Stimulated activated CD8-positive, alpha-beta memory T cell treated with anti-CD3 and anti-CD28 coated beads, Interleukin-12 subunit alpha, Interleukin-12 subunit beta, amount 100 ng/mL, for 24 hours (primary cell): ENCODE results near the gene PBXIP1.
"Not testable (repeated sequence)": the region's sequence is repeated elsewhere in the genome, so short reads cannot be mapped to it uniquely, and the experiment has no call there.

Experiments used
- DNase-seq: peaks from one replicate; pipeline ENCODE4 v3.0.0-alpha.2; 2020; ENCODE audit errors: extremely low read depth

The PBXIP1 gene

GRCh38 chr1:154994591-154994990 is 38.7 kb upstream of the PBXIP1 start:
- DNase-seq = no peak

DNA sequence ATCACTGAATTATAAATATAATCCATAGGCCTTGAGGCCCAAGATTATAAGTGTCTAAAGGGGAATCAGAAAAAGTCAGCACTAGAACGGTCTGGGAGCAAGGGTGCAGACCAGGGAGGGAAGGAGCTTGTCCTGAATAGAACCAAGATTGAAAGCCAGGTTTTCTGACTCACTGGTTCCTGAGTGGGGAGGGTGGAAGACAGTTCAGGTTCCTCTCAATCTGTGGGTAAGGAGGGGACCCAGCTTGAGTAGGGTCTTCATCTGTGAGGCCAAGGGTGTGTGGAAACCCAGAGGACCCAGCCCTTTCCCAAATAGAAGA is 38.3 kb upstream of the PBXIP1 start:
- DNase-seq = no peak

GRCh38 chr1:154993572-154994268 is 37.8 kb upstream of the PBXIP1 start, which contains the start of gene LENEP:
LENEP (plus strand) TSS chr1:154993586; CDS start chr1:154993608, 22 bp downstream.
- no peak for DNase-seq

DNA sequence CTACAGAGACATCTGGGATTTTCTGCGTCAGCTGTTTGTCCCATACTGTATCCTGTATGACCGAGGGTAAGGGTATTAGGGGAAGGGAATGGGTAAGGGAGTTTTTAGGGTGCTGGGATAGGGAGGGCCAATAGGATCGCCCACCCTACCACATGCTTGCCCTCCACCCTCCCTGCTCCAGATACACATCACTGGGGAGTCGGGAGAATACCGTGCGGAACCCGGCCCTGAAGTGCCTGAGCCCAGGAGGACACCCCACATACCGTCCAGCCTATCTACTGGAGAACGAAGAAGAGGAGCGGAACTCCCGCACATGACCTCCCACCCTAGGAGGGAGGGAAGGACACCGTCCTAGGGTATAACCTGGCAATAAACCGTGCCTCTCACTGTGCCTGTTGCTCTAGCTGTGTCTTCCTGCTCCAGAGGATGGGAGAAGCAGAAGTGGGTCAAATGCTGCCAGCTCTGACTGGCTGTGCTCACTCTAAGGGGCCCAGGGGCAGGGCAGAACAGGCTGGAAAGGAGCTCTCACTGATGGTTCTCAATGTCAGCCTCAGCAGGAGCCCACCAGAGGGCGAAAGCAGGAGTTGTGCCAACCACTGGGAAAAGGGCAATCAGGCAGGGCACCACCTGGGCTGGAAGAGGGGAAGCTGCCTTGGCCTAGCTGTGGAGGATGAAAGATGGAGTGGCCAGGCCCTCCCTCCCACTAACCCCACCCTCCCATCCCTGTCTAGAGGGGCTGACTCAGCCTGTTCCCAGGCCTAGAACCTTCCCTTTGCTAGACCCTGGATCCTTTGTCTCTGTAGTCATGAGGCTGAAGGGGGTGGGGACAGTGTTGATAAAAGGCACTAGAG is 37.0 kb upstream of the PBXIP1 start:
- no peak for DNase-seq

GRCh38 chr1:154990276-154990675 is 34.4 kb upstream of the PBXIP1 start:
- DNase-seq = no peak

- DNase-seq = no peak
Observed at GRCh38 chr1:154989195-154989860, 33.4 kb upstream of the PBXIP1 start.

DNA sequence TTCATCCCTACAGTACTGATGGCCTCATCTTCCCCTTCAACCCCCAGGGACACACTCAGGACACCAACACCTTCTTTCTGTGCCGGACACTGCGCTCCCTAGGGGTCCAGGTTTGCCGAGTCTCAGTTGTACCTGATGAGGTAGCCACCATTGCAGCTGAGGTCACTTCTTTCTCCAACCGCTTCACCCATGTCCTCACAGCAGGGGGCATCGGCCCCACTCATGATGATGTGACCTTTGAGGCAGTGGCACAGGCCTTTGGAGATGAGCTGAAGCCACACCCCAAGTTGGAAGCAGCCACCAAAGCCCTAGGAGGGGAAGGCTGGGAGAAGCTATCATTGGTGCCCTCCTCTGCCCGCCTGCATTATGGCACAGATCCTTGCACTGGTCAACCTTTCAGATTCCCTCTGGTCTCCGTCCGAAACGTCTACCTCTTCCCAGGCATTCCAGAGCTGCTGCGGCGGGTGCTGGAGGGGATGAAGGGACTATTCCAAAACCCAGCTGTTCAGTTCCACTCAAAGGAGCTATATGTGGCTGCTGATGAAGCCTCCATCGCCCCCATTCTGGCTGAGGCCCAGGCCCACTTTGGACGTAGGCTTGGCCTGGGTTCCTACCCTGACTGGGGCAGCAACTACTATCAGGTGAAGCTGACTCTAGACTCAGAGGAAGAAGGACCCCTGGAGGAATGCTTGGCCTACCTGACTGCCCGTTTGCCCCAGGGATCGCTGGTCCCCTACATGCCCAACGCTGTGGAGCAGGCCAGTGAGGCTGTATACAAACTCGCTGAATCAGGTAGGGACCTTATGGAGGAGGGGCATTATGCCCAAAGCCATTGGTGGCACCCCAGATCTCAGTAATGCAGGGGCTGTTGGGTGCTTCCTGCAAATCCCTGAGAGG is 32.4 kb upstream of the PBXIP1 start:
- DNase-seq = no peak

GRCh38 chr1:154987326-154987725 is 31.4 kb upstream of the PBXIP1 start:
- DNase-seq = no peak

GRCh38 chr1:154986736-154987135 is 30.8 kb upstream of the PBXIP1 start:
- DNase-seq = not testable (repeated sequence)

- no peak for DNase-seq
Observed at GRCh38 chr1:154983776-154984466, 28.0 kb upstream of the PBXIP1 start.

GRCh38 chr1:154982897-154983648 is 27.2 kb upstream of the PBXIP1 start, which contains the start of gene FLAD1:
FLAD1 (plus strand) TSS chr1:154983344; CDS start chr1:154983695, 351 bp downstream.
- peak; percentile 92 for DNase-seq

GRCh38 chr1:154982341-154982740 is 26.4 kb upstream of the PBXIP1 start:
- no peak for DNase-seq

DNA sequence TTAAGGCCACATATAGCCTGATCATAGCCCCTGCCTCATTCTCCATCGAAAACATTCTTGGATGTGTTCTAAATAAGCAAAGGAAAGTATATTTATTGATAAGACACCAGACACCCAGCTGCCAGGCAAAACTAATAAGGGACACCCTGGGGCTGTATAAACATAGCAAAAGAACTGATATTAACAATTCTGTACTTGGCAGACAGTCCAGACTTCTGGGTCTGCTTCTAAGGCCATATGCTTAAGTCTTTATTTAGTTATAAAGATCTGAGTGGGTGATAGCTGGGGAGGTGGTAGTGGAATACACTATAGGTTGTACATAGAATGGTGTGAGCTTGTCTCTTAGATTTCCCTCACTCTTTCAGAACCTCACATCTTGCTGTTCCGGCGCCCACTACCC is 22.5 kb upstream of the PBXIP1 start:
- DNase-seq = no peak

DNA sequence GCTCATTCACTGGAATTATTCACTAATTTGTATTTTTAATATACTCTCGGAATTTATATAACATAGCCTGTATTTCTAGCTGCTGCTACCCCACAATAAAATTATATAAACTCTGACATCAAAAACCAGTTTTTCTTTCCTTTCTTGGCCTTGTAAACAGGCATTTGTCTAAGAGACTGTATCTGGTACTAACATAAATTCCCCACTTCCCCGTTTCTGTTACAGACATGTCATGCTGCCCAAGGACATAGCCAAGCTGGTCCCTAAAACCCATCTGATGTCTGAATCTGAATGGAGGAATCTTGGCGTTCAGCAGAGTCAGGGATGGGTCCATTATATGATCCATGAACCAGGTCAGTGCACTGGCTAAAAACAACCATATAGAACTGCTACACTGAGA is 21.9 kb upstream of the PBXIP1 start:
- DNase-seq = not testable (repeated sequence)

DNA sequence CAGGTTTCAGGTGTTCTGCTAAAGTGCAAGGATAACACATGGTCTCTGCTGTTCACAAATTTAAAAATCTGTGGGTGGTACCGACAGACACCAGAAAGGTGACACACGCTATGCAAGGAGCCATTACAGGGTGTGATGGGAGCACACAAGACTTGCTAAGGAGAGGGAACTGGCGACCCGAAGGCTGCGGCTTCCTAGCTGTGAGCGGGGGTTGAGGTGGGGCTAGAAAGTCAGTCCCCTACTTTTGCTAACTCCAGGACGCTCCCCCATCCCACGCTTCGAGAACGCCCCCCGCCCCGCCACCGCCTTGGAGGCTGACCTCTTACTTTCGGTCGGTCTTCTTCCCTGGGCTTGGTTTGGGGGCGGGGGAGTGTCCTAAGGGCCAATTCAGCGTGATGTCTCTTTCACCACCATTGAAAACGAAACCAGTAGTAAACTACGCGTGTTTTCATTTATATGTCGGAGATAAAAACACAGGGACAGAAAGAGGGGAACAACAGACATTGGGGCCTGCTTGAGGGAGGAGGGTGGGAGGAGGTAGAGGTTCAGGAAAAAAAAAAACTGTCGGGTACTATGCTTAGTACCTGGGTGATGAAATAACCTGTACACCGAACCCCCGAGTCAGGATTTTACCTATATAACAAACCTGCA is 19.6 kb upstream of the PBXIP1 start:
- no peak for DNase-seq

GRCh38 chr1:154974808-154975408 is 19.0 kb upstream of the PBXIP1 start:
- DNase-seq = peak; percentile 82

DNA sequence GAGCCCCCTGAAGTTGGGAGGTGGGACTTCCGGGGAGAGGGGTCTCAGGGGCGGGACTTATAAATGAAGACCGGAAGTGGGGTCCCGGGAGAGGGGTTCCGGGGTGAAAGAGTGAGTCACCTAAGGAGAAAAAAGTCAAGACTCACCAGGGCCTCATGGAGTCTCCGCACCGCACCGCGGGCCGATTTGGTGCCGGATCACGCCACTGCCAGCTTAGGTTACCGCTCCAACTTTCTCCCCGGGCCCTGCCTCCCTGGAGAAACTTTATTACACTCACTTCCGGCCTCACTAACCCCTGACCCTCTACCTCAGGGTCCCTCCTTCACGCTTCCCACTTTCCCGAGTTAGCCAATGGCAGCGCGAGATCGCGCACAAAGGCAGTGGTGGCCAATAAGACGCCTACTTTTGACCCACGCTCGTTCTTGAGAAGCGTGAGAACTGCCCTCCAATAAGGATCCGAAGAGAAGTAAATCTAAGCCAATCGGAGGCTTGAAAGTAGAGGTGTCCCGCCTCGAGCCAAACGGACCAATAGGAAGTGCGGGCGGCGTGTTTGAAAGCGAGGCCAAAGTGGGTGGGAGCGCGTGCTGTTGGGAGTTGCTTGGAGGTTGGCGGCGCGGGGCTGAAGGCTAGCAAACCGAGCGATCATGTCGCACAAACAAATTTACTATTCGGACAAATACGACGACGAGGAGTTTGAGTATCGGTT is 18.4 kb upstream of the PBXIP1 start, which contains the start of gene CKS1B:
CKS1B (plus strand) TSS at position 580 of the 706 bp plus-strand sequence; CDS start at position 645, 65 bp downstream.
- DNase-seq = peak; percentile 87

GRCh38 chr1:154973344-154974101 is 17.6 kb upstream of the PBXIP1 start:
- peak; percentile 71 for DNase-seq
